ENCODE measurements around the gene ORAI1. TPM values are rescaled to one million over a fixed set of nuclear protein-coding genes. Genes with fewer than 3 reads are reported as not detected.
"Not testable (repeated sequence)": the region's sequence is repeated elsewhere in the genome, so short reads cannot be mapped to it uniquely, and the experiment has no call there.

Gene ORAI1
- total and polyA plus RNA-seq, 12 donors, result 1.9 to 16.1 (median 6.9) TPM

- no peak overlapping the region for H3K27ac ChIP-seq
- DNase-seq, result no peak
- no peaks in the 10 kb centered on the region for H3K9me3 ChIP-seq (replicated peaks in 1 of 3)
- no peaks in the 10 kb centered on the region for H3K27me3 ChIP-seq
- H3K36me3 ChIP-seq (replicated peaks in 1 of 2), result no peaks in the 10 kb centered on the region
- TF ChIP-seq CTCF (IDR thresholded peaks at IDR 0.05) (no peak), POLR2A (IDR thresholded peaks at IDR 0.05) (no peak)
- no peak overlapping the region for H3K4me3 ChIP-seq
- intact Hi-C loops (cut with DNase I), result no loop called here
- H3K4me1 ChIP-seq (replicated peaks in 1 of 2), result no peaks in the 10 kb centered on the region
- WGBS, 4 donors, result 77 to 89% (median 83%) methylated on average over 11 to 16 of the region's 16 CpGs
These were observed 26.6 kb downstream of the ORAI1 start for GRCh38 chr12:121652767-121653497.

- 60 to 96% (median 75%) methylated on average over 7 to 18 of the region's 18 CpGs for WGBS, 4 donors
- no peak overlapping the region for H3K4me3 ChIP-seq
These were observed 27.7 kb downstream of the ORAI1 start for GRCh38 chr12:121653999-121654398.

GRCh38 chr12:121656122-121656521 is 29.8 kb downstream of the ORAI1 start:
- Histone ChIP-seq H3K4me3 (no peak overlapping the region), H3K36me3 (replicated peaks in 1 of 2) (no peaks in the 10 kb centered on the region), H3K9me3 (replicated peaks in 1 of 3) (no peaks in the 10 kb centered on the region), H3K27ac (no peak overlapping the region), H3K27me3 (no peaks in the 10 kb centered on the region), H3K4me1 (replicated peaks in 1 of 2) (no peaks in the 10 kb centered on the region)
- intact Hi-C loops (cut with DNase I), result no loop called here
- TF ChIP-seq CTCF (IDR thresholded peaks at IDR 0.05) (no peak), POLR2A (IDR thresholded peaks at IDR 0.05) (no peak)
- DNase-seq, result no peak
- WGBS, 4 donors, result 86 to 93% (median 88%) methylated on average over 2 of the region's 2 CpGs

More at GRCh38 chr12:121653999-121654398, 27.7 kb downstream of the ORAI1 start:
- Histone ChIP-seq H3K9me3 (replicated peaks in 1 of 3) (no peaks in the 10 kb centered on the region), H3K27me3 (no peaks in the 10 kb centered on the region), H3K36me3 (replicated peaks in 1 of 2) (no peaks in the 10 kb centered on the region), H3K27ac (no peak overlapping the region), H3K4me1 (replicated peaks in 1 of 2) (no peaks in the 10 kb centered on the region)
- intact Hi-C loops (cut with DNase I), result no loop called here
- no peak for DNase-seq
- TF ChIP-seq CTCF (IDR thresholded peaks at IDR 0.05) (no peak), POLR2A (IDR thresholded peaks at IDR 0.05) (no peak)

DNA sequence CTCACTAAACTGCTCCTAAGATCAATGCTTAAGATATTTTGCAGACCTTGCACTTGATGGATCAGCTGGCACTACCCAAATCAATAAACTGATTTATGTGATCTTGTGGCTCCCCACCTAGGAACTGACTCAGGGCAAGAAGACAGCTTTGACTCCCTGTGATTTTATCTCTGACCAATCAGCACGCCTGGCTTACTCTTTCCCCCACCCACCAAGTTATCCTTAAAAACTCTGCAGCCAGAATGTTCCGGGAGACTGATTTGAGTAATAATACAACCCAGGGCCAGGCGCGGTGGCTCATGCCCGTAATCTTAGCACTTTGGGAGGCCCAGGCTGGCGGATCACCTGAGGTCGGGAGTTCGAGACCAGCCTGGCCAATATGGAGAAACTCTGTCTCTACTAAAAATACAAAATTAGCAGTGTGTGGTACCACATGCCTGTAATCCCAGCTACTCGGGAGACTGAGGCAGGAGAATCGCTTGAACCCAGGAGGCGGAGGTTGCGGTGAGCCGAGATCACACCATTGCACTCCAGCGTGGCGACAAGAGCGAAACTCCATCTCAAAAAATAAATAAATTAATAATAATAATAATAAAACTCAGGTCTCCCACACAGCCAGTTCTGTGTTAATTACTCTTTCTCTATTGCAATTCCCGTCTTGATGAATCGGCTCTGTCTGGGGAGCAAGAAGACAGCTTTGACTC is 31.1 kb downstream of the ORAI1 start:
- DNase-seq, result no peak
- Histone ChIP-seq H3K9me3 (replicated peaks in 1 of 3) (no peaks in the 10 kb centered on the region), H3K36me3 (replicated peaks in 1 of 2) (no peaks in the 10 kb centered on the region), H3K27me3 (no peaks in the 10 kb centered on the region), H3K4me3 (no peak overlapping the region), H3K27ac (no peak overlapping the region), H3K4me1 (replicated peaks in 1 of 2) (no peaks in the 10 kb centered on the region)
- intact Hi-C loops (cut with DNase I), result no loop called here
- TF ChIP-seq POLR2A (IDR thresholded peaks at IDR 0.05) (no peak), CTCF (IDR thresholded peaks at IDR 0.05) (no peak)
- 83 to 91% (median 86%) methylated on average over 18 of the region's 18 CpGs for WGBS, 4 donors

GRCh38 chr12:121661353-121662105 is 35.2 kb downstream of the ORAI1 start:
- H3K36me3 ChIP-seq (replicated peaks in 1 of 2); DNase-seq; H3K9me3 ChIP-seq (replicated peaks in 1 of 3); H3K27me3 ChIP-seq; intact Hi-C loops (cut with DNase I); H3K27ac ChIP-seq; H3K4me3 ChIP-seq; H3K4me1 ChIP-seq (replicated peaks in 1 of 2): not testable (repeated sequence)
- 77 to 85% (median 81%) methylated on average over 11 of the region's 11 CpGs for WGBS, 4 donors
